Measurements from ENCODE around the gene POC1B. TPM values are rescaled to one million over a fixed set of nuclear protein-coding genes. Genes with fewer than 3 reads are reported as not detected.
A peak's percentile ranks its signal among the peaks of the same experiment; 100 is the strongest.

POC1B gene
- total and polyA plus RNA-seq, 11 donors: 3.3 to 12.4 (median 8.5) TPM

GRCh38 chr12:89497467-89497866 lies 28.4 kb downstream of the POC1B start:
- peak overlapping the region in 1 of 12 donors; percentile 33 for H3K27ac ChIP-seq
- TF ChIP-seq POLR2A (IDR thresholded peaks at IDR 0.05) (no peak), CTCF (IDR thresholded peaks at IDR 0.05) (no peak)
- ATAC-seq (peak in 2 of 4 donors; percentile 66 to 77), DNase-seq (no peak)
- H3K4me1 ChIP-seq: peaks cover 0 to 5% (median 0%) of the 10 kb centered on the region in 12 donors
- H3K27me3 ChIP-seq: no peaks in the 10 kb centered on the region
- WGBS, 4 donors: 73 to 93% (median 81%) methylated on average over 4 of the region's 4 CpGs
- H3K36me3 ChIP-seq: peaks cover 0 to 12% (median 0%) of the 10 kb centered on the region in 9 donors
- H3K9me3 ChIP-seq: no peaks in the 10 kb centered on the region
- intact Hi-C loops (cut with DNase I): no loop called here
- H3K4me3 ChIP-seq: no peak overlapping the region

GRCh38 chr12:89497005-89497404 lies 28.8 kb downstream of the POC1B start:
- intact Hi-C loops (cut with DNase I): no loop called here
- Histone ChIP-seq H3K4me1 (peaks cover 0 to 5% (median 0%) of the 10 kb centered on the region in 12 donors), H3K27me3 (no peaks in the 10 kb centered on the region), H3K9me3 (no peaks in the 10 kb centered on the region), H3K27ac (peak overlapping the region in 2 of 12 donors; percentile 15 to 33), H3K36me3 (peaks cover 0 to 12% (median 0%) of the 10 kb centered on the region in 9 donors), H3K4me3 (no peak overlapping the region)
- ATAC-seq: peak in 3 of 4 donors; percentile 16 to 43 (median 41)
- TF ChIP-seq POLR2A (IDR thresholded peaks at IDR 0.05) (no peak), CTCF (IDR thresholded peaks at IDR 0.05) (no peak)
- WGBS, 4 donors: 66 to 74% (median 67%) methylated on average over 4 of the region's 4 CpGs
- no peak for DNase-seq

- Histone ChIP-seq H3K4me1 (peaks cover 0 to 5% (median 0%) of the 10 kb centered on the region in 12 donors), H3K9me3 (no peaks in the 10 kb centered on the region), H3K27ac (no peak overlapping the region), H3K27me3 (no peaks in the 10 kb centered on the region), H3K36me3 (peaks cover 0 to 28% (median 11%) of the 10 kb centered on the region in 9 donors), H3K4me3 (no peak overlapping the region)
- intact Hi-C loops (cut with DNase I): no loop called here
- no peak for TF ChIP-seq POLR2A (IDR thresholded peaks at IDR 0.05)
- TF ChIP-seq CTCF (IDR thresholded peaks at IDR 0.05): no peak
- no peak for ATAC-seq
- no peak for DNase-seq
- WGBS, 4 donors: 91 to 96% (median 94%) methylated on average over 9 of the region's 9 CpGs
Measured at GRCh38 chr12:89494411-89495231, 31.2 kb downstream of the POC1B start.

- intact Hi-C loops (cut with DNase I): no loop called here
- 91 to 96% (median 95%) methylated on average over 5 of the region's 5 CpGs for WGBS, 4 donors
- DNase-seq: no peak
- Histone ChIP-seq H3K9me3 (no peaks in the 10 kb centered on the region), H3K4me1 (peaks cover 0 to 5% (median 0%) of the 10 kb centered on the region in 12 donors), H3K27ac (no peak overlapping the region), H3K36me3 (peaks cover 0 to 35% (median 17%) of the 10 kb centered on the region in 9 donors), H3K4me3 (no peak overlapping the region), H3K27me3 (no peaks in the 10 kb centered on the region)
- TF ChIP-seq POLR2A (IDR thresholded peaks at IDR 0.05) (no peak), CTCF (IDR thresholded peaks at IDR 0.05) (no peak)
- no peak for ATAC-seq
Measured at GRCh38 chr12:89493670-89494302, 32.1 kb downstream of the POC1B start.
